T-helper 22 cell (primary cell): ENCODE results near the gene PPM1F.
"Not testable (repeated sequence)": the region's sequence is repeated elsewhere in the genome, so short reads cannot be mapped to it uniquely, and the experiment has no call there.

Experiments used
- DNase-seq: peaks from one replicate; pipeline ENCODE4 v3.0.0-alpha.2; 2020; ENCODE audit warnings: low read depth

Gene PPM1F

DNA sequence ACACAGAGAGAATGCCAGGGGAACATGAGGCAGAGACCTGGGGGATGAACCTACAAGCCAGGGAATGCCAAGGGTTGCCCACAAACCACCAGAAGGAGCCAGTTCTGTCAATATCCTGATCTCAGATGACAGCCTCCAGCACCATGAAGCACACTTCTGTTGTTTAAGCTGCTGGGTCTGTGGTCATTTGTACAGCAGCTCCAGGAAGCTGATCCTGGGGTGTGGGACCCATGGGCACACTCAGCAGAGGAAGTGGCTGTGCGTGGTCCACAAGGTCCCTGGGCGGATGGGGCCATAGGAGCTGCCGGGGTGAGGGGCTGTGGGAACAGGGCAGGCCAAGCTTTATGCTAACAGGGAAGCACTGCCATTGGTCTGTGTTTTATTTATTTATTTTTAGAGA, 12.1 kb downstream of the PPM1F start:
- DNase-seq: no peak

DNA sequence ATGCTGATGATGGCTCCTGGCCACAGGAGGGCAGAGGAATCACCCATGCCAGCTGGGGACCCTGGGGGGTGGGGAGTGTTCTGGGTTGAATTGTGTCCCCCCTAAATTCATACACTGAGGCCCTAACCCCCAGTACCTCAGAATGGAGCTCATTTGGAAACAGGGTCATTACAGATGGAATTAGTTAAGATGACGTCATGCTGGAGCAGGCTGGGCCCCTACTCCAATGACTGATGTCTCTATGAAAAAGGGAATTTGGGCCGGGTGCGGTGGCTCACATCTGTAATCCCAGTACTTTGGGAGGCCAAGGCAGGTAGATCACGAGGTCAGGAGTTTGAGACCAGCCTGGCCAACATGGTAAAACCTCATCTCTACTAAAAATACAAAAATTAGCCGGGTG, 12.7 kb downstream of the PPM1F start:
- not testable (repeated sequence) for DNase-seq

DNA sequence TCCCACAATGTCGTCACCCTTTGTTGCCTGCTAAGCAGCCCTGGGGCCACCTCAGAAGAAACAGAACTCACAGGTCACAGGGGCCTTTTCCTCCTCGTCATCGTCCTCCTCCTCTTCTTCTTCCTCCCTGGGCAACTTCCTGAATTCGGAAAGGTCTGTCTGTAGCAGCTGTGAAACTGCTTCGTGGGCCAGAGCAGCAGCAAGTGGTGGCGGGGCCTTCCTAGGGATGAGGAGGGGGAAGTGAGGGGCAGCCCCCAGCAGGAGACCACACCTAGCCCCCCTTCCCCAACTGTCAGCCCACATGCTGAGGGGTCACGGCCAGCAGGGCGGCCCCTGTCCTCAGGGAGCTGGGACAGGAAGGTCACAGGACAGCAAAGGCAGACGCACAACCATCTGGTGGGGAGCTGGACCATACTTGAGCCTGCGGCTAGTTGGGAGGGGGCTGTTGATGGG, 13.2 kb downstream of the PPM1F start:
- no peak for DNase-seq

DNA sequence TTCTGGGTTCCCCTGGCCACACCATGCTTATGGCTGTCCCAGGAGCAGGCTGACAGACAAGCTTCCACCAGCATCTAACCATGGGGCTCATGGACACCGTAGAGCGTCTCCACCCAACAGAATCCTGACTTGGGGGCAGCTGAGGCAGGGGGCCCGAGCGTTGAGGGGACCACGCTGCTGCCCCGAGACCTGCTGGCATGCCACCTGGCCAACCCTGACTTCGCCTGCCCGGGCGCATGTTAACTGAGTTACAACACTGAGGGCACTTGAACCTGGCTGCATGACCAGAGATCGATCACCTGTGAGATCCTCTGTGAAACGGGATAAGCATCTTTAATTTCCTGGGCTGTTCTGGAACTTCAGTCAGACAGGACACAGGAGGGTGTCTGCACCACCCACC, 13.7 kb downstream of the PPM1F start:
- no peak for DNase-seq

DNA sequence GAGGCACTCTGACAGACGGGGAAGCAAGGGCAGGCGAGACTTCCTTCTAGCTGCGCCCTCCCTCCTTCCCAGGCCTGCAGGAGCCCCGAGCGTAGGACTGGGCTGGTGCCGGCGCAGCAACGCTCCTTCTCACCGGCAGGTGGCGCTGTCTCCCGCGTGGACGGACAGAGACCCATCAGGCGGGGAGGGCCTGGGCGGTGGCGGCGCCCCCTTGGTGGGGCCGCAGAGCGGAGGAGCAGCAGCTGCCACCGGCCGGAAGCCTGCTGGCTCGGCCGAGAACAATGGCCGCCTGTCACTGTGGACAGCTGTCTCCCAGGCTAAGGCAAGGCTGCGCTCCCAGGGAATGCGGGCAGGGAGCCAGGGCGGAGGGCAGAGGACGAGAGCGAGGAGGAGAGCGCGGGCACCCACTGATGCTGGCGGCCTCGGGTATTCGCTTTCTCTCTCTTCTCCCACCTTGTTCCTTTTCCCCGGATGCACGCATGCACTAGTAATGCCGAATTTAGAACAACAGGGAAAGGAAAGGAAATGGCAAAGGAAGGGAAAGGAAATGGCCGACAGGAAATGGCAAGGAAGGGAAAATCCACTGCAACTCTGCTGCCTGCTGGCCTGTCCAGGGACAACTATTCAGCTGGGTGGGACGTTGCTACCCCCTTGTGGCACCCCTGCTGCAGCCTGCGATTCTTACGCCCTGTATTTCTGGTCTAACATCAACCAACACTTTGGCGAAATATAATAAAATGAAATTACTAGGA, 14.4 kb downstream of the PPM1F start:
- DNase-seq: peak; percentile 67

DNA sequence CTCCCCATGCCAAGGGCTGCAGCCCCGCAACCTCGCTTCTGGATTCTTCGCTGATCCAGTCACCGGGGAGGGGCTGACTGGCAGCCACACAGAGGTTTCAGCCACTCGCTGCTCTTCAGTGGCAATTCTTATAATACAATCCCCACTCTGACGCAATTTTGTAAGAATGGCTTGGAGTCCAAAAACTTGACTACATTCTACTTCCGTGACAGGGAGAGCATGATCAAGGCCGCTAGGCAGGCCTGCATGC, 14.9 kb downstream of the PPM1F start:
- DNase-seq: no peak

DNA sequence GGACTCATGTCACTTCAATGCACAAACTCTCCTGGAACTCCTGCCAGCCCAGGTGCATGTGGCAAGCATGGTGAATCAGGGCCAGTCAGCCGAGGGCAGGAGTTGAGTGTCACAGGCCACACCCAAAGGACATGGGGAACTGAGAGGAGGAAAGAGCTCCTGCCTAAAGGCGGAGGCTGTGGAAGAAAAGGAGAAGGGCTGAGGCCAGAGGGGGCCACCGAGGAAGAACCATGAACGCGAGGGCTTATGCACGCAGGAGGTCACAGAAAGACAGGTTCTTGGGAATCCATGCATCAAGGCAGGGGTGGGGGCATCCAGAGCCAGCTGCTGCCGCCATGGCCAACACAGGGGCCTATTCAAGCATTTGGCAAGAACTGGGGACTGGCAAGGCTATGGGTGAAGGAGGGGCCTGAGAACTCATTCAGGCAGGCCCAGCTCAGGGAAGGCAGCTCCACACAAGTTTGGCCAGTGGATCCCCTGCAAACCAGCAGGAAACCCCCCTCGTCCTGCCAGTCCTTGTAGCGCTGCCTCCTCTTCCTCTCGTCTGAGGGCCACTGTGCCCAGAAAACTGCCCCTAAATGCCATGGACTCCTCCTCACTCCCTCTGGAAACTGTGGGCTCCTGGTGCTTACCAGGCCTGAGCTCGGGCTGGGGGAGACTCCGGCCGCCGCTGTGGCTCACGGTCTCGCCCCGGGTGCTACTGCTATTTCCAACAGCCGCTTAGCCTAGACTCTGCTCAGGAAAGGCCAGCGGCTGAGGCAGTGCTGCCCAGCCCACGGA, 15.4 kb downstream of the PPM1F start:
- no peak for DNase-seq

DNA sequence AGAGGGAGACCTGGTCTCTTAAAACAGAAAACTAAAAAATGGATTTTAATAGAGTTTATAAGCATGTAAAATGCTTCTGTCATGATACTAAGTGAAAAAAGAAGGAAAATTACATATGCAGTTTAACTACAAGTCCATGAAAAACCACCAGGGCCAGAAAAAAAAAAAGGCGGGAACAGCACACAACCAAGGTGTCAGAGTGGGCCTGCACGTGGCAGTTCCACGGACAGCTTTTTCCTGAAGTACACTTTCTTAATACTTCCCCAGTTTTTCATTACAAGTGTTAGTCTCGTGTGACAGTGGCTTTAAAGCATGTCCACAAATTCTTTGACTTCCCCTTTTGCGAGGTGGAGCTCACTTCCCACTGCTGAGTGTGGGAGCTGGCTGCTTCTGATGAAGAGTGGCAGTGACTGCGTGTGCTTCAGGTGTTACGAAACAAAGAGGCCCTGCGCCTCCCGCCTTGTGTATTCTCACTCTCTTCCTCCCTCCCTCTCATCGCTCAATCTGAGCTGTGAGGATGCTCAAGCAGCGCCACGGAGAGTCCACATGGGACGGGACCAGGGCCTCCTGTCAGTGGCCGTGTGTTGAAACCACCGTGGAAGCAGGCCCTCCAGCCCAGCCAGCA, 16.4 kb downstream of the PPM1F start:
- DNase-seq: no peak

DNA sequence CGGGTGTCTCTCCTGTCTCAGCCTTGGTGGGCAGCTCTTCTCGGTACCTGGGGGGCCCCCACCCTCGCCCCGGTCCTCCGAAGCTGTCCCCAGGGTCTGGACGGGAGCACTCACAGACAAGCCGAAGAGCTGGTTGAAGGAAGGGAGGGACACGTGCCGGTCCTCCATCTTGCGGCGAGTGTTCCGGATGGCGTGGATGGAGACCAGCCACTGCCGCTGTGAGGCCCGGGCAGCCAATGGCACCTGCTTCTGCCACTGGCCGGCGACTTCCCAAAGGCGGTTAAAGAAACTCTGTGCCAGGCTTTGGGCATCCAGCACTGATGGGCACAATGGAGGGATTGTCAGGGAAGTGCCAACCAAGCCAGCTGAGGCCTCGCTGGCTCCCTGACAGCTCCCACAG, 18.7 kb downstream of the PPM1F start:
- DNase-seq: no peak

DNA sequence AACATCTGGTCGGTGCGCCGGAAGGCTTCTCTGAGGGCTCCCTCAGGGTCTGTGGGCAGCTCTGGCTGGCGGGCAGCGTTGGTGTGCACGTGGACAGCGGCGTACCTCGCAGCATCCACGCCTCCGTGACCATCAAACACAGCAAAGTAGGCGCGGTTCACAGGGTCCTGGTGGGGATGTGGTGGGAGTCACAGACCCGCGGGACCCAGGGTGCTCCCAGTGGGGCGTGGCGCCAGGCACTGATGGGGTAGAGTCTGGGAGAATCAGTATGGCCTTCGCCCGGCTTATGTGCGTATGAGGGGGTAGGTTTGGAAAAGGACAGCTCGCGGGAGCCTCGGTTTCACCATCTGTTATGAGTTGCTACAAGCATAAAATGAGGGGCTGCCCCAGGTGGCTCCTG, 19.2 kb downstream of the PPM1F start:
- DNase-seq: no peak

DNA sequence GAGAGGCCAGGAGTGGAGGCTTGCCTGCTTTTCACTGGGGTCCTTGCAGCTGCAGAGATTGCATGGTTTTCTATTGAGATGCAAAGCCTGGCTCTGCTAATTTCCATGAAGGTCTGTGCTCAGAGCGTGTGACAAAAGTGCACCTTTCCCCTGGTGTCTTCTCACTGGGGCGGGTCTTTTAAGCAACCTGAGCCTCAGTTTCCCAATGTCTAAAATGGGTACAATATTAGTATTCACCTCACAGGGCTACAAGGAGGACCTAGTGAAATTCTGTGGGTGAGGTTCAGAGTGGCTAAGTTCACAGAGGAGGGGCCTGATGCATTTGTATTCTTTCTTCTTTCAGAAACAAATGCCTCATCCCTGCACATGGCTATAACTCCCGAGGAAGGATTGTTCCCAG, 20.3 kb downstream of the PPM1F start:
- no peak for DNase-seq

DNA sequence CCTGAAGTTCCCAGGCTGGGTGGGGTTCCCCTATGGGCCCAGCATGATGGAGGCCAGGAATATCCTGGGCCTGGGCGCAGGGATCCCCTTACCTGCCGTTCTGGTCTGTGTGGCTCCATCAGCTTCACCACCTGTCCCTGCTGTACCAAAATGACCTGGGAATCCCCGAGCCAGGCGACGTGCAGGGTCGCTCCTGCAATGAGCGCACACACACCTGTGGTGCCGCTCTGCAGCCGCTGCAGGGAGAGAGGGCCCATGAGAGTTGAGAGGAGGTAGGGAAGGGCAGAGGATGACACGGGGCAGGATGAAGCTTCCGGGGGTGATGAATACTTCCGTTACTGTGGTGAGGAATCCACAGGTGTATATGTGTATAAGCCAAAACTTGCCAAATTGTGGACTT, 21.6 kb downstream of the PPM1F start:
- no peak for DNase-seq

DNA sequence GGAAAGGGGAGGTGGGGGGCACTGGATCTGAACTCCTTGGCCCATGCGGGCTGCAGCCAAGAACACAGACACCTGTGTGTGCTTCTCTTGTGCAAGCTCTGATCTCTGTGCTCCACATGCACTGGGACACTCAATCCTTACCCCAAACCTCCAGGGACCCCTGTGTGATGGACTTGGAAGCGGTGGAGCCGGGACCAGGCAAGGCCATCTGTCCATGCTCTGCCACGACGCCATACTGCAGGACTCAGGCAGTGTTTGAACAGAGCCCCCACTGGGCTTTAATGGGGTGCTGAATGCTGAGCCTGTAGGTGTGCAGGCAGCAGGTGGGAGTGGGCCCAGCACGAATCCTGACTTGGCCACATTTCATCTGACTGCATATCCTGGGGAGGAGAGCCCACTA, 23.4 kb downstream of the PPM1F start:
- DNase-seq: no peak

DNA sequence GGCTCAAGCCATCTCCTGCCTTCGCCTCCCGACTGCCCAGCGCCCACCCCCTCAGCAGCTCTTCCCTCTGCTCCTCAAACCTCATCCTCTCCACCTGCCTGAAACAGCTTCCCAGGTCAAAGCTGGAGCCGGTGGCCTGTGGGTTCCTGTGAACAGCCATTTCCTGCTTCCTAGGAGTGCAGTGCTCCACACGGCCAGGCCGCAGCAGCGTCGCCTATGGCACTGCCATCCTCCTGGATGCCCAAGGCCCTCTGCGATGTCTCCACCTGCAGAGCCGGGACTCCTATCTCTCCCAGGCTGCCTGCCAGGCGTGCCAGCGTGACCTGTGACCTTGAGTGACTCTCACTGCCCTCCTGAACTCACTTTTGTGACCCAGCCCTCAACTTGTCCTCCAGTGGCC, 24.6 kb downstream of the PPM1F start:
- DNase-seq: no peak

DNA sequence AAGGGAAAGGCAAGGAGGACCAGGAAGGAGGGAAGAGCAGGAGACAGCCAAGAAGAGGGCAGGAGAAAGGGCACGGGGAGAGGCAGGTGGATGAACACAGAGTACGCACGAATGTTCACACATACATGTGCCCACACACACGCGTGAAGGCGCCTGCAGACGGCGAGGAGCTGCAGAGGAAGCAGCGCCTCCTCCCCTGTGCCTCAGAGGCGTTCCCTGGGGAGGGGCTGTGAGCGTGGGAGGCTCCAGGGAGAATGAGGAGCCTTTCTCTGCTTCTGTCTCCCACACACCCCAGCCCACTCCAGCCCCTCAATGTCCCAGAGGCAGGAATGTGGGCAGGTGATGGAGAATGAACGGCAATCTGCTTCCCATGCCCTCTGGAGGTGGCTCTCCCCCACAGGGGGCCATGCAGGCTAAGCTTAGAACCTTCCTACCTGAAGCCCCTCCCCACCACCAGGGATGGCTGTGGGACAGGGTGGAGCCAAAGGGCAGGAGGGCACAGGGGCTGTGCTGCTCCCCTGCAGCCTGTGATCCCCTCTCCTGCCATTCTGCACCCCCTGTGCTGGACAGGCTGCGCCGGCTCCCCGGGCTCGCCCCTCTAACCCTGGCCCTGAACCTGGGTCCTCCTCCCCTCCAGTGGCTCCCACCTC, 25.3 kb downstream of the PPM1F start:
- no peak for DNase-seq

DNA sequence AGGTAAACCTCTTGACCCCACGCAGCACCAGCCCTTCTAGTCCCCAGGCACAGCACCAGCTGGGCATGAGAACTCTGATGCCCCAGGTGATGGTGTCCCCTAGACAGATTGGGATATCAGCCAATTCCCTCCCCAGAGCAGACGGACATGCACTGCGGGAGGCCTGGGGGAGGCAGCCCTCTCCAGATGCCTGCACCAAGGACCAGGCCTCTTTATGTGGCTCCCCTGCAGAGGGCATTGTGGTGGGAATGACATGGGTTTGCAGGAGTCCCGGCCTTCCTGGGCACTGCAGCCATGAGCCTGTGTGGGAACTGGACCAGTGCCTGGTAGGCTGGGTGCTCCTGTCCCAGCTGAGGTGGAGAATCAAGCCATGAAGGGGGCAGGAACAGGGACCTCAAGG, 25.9 kb downstream of the PPM1F start:
- DNase-seq: no peak

DNA sequence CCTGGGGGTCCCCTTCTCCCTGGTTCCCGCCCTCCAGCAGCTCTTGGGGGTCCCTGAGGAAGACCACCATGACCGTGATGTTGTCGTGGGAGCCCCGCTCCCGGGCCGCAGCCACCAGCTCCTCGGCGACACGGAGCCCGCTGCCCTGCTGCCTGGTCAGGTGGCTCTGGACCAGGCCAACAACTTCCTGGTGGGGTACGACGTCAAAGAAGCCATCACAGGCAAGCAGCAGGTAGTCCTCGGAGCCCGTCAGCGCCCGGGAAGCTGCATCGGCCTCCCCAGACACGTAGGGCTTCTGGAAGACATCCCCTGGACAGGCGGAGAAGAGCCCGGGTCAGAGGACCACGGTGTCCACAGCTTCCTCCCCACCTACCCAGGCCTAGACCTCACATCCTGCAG, 29.5 kb downstream of the PPM1F start:
- DNase-seq: no peak

DNA sequence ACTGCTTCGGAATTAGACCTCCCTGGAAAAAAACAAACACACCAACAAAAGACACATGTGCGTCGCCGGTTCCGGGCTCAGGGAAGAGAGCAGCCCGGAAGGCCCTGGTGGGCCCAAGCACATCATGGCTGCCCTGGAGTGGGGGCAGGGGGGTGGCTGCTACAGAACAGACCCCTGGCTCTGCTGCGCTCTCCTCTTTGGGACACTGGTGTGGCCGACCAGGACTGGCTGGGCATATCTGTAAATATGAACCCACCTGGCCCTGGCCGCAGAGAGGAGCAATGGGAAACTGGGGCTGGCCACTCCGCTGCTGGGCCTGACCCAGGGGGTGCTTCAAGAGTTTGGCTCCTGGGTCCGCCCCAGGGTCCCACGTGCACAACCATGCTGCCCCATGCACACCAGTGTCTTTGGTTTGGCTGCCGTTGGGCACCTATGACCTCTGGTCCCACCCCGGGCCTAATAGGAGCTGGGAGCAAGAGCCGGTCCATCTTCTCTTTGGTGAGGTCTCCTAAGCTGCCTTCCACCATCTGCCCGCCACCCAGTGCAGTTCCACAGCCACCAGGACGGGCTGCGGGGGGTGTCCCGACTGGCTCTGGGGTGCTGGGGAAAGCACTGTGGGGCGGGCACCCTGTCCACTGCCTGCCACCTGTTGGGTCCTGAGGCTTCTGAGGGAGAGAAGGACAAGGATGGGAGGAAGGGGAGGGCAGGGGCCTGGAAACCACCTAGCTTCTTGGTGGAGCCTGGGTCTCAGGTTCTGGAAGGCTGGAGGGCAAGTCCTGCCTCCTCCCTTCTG, 30.1 kb downstream of the PPM1F start:
- no peak for DNase-seq

DNA sequence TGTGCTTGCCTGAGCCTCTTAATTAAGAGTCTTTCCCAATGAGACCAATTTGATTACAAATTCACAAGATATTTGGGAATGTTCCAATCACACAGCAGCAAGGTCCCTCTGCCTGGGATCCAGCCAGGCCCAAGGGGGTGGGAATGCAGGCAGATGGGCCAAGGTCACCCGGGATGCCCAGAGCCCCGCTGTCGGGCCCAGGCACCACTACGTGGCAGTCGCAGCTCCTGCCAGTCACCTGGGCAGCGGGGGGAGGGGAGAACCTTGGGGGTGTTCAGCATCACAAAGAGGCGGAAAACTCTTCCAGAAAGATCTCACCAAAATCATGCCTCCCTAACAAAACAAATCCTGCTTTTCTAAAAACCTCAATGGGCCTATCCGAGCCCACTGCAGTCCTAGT, 30.9 kb downstream of the PPM1F start:
- DNase-seq: no peak

DNA sequence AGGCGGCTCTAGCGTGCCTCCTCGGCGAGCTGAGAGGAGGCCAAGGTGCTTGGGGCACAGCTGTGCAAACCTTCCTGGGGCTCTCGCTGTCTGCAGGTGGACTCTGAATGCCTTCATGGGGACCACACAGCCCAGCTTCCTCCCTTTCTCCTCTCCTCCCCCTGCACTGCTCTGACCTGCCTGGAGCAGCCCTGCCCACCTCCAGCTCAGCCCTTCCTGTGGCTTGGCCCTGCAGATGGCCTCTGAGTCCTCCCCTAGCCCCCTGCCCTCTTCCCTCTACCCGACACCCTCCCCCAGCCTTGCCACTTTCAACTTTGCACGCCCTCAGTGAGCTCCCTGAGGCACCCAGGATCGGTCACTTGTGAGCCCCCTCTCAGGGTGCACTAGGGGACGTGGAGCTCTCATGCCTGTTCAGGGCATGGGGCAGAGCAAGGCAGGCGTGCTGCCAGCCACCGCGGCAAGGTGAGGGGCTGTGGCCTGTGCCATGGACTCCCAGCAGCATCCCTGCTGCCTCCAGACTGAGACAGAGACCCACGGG, 31.4 kb downstream of the PPM1F start:
- DNase-seq: no peak

DNA sequence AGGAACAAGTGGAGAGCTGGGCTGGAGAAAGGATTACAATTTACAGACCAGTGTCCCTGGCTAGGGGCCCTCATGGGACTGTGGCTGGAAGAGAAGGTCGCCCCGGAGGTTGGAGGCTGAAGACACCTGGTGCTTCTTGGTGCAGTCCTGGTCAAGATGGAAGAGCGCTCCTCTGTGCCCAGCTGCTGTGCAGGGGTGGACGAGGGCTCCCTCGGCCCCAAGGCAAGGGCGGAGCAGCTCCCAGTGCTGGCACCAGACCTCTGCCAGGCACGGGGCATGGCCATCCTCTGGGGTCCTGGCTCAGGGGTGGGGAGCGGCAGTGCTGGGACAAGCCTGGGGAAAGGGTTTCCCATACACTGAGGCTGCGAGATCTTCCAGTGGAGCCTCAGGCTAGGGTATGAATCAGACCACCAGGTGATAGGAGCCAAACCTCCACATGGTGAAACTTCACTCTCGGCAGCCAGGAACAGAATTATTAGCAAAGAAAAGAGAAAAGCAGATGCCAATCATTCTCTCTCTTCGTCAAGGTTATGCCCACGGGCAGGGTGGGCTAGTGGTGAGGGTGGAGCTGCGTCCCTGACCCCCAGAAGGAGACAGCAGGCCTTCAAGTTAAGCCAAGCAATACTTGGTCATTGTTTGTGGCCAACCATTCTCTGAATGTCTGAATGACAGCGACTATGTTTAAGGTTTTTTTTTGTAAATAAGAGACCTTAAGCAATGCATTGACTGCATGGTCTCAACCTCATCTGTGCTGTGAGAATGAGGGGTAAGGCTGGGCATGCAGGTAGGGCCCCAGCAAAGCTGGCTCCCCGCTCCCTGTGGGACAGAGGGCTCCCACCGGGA, 32.1 kb downstream of the PPM1F start:
- DNase-seq: no peak
